ENCODE measurements around the gene DNAH14.
"Not testable (repeated sequence)": the region's sequence is repeated elsewhere in the genome, so short reads cannot be mapped to it uniquely, and the experiment has no call there.

The DNAH14 gene

DNA sequence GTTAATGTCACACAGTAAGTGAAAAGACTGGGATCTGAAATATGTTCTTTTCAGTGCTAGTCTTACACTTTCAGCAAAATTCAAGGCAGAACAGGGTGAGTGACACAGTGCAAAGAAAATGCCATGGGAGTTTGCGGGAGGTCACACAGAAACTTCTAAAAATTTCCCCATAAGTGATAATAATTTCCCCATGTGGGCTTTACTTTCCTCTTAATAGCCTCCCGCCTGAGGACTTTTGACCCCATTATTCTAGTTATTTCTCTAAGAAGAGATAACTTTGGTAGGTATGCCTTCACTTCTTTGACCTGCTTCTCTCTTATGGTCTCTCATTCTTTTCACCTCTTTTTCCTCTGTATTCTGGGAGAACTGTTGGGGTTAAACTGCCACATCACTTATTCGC, 8.1 kb upstream of the DNAH14 start:
- H3K4me3 ChIP-seq = no peak overlapping the region
- H3K36me3 ChIP-seq = no peaks in the 10 kb centered on the region
- no peaks in the 10 kb centered on the region for H3K9me3 ChIP-seq
- no peak overlapping the region for H3K4me2 ChIP-seq
- no peak overlapping the region for H3K27ac ChIP-seq
- no peak overlapping the region for H3K9ac ChIP-seq
- no peaks in the 10 kb centered on the region for H3K4me1 ChIP-seq
- H4K20me1 ChIP-seq = no peaks in the 10 kb centered on the region
- H3K27me3 ChIP-seq = no peaks in the 10 kb centered on the region
- TF ChIP-seq Cebpa-rat (IDR thresholded peaks at IDR 0.05) = no peak

DNA sequence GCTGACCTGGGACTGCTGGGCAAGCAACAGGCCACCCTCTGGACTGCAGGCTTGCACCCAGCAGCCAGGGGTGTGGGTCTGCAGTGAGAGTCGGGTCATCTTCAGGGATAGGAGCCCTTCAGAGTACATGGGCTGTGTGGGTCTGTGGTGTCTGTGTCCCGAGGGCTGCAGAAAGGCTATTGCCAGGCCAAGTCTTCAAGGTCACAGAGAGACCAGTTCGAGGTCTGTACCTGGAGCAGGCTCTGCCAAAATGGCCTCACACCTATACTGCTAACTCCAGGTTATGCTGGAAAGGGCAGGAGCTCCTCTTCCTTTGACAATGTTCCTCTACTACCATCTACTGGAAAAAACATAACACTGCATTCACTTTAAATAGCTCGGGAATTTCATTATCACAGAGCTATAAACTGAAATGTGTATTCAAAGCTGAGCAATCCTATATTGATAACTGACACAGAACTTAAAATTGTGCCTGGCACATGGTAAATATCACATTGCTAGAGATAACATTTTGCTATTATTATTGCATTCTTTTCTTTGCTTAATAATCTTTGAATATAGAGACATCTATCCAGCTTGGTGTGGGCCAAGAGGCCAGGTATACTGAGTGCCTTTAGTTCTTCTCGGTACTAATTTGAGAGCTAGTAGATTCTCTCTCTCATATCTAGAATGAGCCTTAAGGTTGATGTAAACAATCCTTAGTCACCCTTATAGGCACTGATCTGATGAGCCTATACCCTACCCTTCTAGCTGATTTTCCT, 6.9 kb upstream of the DNAH14 start:
- no peak overlapping the region for H3K9ac ChIP-seq
- no peaks in the 10 kb centered on the region for H3K4me1 ChIP-seq
- no peaks in the 10 kb centered on the region for H3K36me3 ChIP-seq
- H3K9me3 ChIP-seq = no peaks in the 10 kb centered on the region
- no peak overlapping the region for H3K27ac ChIP-seq
- no peak overlapping the region for H3K4me3 ChIP-seq
- H4K20me1 ChIP-seq = no peaks in the 10 kb centered on the region
- no peak for TF ChIP-seq Cebpa-rat (IDR thresholded peaks at IDR 0.05)
- no peaks in the 10 kb centered on the region for H3K27me3 ChIP-seq
- no peak overlapping the region for H3K4me2 ChIP-seq

DNA sequence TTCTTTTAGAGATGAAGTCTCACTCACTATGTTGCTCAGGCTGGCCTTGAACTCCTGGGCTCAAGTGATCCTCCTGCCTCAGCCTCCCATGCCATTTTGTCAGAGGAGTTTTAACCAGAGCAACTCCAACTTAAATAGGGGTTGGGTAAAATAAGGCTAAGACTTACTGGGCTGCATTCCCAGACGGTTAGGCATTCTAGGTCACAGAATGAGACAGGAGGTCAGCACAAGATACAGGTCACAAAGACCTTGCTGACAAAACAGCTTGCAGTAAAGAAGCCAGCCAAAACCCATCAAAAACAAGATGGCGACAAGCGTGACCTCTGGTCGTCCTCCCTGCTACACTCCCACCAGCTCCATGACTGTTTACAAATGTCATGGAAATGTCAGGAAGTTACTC, 5.7 kb upstream of the DNAH14 start:
- H3K4me2 ChIP-seq = no peak overlapping the region
- H3K4me3 ChIP-seq = no peak overlapping the region
- no peaks in the 10 kb centered on the region for H3K4me1 ChIP-seq
- no peak overlapping the region for H3K27ac ChIP-seq
- H3K9me3 ChIP-seq = no peaks in the 10 kb centered on the region
- no peak for TF ChIP-seq Cebpa-rat (IDR thresholded peaks at IDR 0.05)
- no peak overlapping the region for H3K9ac ChIP-seq
- no peaks in the 10 kb centered on the region for H4K20me1 ChIP-seq
- no peaks in the 10 kb centered on the region for H3K36me3 ChIP-seq
- H3K27me3 ChIP-seq = no peaks in the 10 kb centered on the region

DNA sequence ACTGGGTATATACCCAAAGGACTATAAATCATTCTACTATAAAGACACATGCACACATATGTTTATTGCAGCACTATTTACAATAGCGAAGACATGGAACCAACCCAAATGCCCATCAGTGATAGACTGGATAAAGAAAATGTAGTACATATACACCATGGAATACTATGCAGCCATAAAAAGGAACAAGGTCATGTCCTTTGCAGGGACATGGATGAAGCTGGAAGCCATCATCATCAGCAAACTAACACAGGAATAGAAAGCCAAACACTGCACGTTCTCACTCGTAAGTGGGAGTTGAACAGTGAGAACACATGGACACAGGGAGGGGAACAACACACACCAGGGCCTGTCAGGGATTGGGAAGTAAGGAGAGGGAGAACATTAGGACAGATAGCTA, 1.8 kb upstream of the DNAH14 start:
- not testable (repeated sequence) for H3K27me3 ChIP-seq, H3K4me1 ChIP-seq, H4K20me1 ChIP-seq, H3K4me2 ChIP-seq, H3K27ac ChIP-seq, H3K36me3 ChIP-seq, H3K4me3 ChIP-seq, H3K9ac ChIP-seq
- H3K9me3 ChIP-seq = peaks cover 19% of the 10 kb centered on the region

DNA sequence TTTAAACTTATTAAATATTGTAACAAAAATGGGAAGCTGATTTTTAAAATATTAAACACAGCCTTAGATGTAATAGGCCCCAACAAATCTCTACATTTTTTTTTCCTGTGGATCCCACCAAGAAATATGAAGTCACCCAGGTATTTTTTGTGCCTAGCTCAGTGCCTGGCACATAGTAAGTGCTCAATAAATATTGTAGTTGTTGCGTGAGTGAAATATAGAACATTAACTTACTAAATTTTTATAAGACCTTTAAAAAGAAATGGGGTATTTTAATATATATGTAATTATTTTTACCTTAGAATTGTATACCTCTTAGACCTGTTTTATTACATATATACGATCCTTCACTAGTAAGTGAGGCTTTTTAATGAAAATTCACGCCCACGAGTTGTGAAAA, 569 bp upstream of the DNAH14 start:
- Histone ChIP-seq H3K9ac (no peak overlapping the region), H3K4me2 (no peak overlapping the region), H3K4me1 (no peaks in the 10 kb centered on the region), H3K27me3 (no peaks in the 10 kb centered on the region), H3K9me3 (peaks cover 31% of the 10 kb centered on the region), H3K4me3 (no peak overlapping the region), H4K20me1 (no peaks in the 10 kb centered on the region), H3K27ac (no peak overlapping the region), H3K36me3 (no peaks in the 10 kb centered on the region)
- no peak for TF ChIP-seq Cebpa-rat (IDR thresholded peaks at IDR 0.05)

DNA sequence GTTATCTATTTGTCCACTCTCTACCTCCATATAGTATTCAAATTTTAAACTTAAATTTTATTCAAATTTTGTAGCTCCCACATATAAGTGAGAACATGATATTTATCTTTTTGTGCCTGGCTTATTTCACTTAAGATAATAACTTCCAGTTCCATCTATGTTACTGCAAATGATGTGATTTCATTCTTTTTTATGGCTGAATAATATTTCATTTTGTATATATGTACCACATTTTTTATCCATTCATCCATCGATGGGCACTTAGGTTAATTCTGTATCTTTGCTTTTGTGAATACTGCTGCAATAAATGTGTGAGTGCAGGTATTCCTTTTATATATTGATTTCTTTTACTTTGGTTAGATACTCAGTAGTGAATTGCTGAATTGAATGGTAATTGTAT, 2.1 kb downstream of the DNAH14 start:
- no peaks in the 10 kb centered on the region for H4K20me1 ChIP-seq
- H3K27me3 ChIP-seq = no peaks in the 10 kb centered on the region
- H3K9ac ChIP-seq = no peak overlapping the region
- H3K27ac ChIP-seq = no peak overlapping the region
- TF ChIP-seq Cebpa-rat (IDR thresholded peaks at IDR 0.05) = no peak
- peaks cover 44% of the 10 kb centered on the region for H3K9me3 ChIP-seq
- no peak overlapping the region for H3K4me3 ChIP-seq
- H3K4me1 ChIP-seq = no peaks in the 10 kb centered on the region
- no peak overlapping the region for H3K4me2 ChIP-seq
- no peaks in the 10 kb centered on the region for H3K36me3 ChIP-seq

DNA sequence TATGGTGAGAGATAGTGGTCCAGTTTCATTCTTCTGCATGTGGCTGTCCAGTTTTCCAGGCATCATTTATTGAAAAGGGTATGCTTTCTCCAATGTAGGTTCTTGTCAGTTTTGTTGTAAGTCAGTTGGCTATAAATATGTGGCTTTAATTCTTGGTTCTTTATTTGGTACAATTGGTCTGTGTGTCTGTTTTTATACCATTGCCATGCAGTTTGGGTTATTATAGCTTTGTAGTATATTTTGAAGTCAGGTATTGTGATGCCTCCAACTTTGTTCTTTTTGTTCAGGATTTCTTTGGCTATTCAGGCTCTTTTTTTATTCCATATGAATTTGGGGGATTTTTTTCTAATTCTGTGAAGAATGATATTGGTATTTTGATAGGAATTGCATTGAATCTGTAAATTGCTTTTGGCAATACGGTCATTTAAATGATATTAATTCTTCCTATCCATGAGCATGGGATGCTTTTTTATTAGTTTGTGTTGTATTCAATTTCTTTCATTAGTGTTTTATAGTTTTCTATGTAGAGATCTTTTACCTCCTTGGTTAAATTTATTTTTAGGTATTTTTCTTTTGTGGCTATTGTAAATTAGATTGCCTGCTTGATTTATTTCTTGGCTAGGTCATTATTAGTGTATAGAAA, 3.3 kb downstream of the DNAH14 start:
- Histone ChIP-seq H3K4me3 (no peak overlapping the region), H3K36me3 (no peaks in the 10 kb centered on the region), H3K4me2 (no peak overlapping the region), H3K27me3 (no peaks in the 10 kb centered on the region), H3K27ac (no peak overlapping the region), H3K9ac (no peak overlapping the region), H3K9me3 (peaks cover 44% of the 10 kb centered on the region), H3K4me1 (no peaks in the 10 kb centered on the region), H4K20me1 (no peaks in the 10 kb centered on the region)
- no peak for TF ChIP-seq Cebpa-rat (IDR thresholded peaks at IDR 0.05)

DNA sequence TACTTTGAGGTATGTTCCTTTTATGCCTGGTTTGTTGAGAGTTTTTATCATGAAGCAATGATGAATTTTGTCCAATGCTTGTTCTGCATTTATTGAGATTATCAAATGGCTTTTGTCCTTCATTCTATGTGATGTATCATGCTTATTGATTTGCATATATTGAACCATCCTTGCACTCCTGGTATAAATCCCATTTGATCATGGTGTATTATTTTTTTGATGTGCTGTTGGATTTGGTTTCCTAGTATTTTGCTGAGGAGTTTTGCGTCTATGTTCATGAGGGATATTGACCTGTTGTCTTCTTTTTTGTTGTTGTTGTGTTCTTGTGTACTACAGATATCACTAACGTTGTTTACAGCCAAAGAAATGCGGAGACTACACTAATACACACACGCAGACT, 4.1 kb downstream of the DNAH14 start:
- Histone ChIP-seq H4K20me1 (no peaks in the 10 kb centered on the region), H3K9me3 (peaks cover 46% of the 10 kb centered on the region), H3K4me3 (no peak overlapping the region), H3K4me1 (no peaks in the 10 kb centered on the region), H3K4me2 (no peak overlapping the region), H3K36me3 (no peaks in the 10 kb centered on the region), H3K27ac (no peak overlapping the region), H3K27me3 (no peaks in the 10 kb centered on the region), H3K9ac (no peak overlapping the region)
- TF ChIP-seq Cebpa-rat (IDR thresholded peaks at IDR 0.05) = no peak

DNA sequence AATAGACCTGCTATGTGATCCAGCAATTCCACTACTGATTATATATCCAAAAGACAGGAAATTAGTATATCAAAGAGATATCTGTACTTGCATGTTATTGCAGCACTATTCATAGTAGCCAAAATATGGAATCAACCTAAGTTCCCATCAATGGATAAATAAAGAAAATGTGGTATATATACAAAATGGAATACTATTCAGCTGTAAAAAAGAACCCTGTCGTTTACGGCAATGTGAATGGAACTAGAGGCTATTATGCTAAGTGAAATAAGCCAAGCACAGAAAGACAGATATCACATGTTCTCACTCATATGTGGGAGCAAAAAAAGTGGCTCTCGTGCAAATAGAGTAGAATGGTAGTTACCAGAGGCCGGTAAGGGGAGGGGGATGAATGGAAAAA, 9.2 kb downstream of the DNAH14 start:
- Histone ChIP-seq H3K27ac (no peak overlapping the region), H3K9me3 (peaks cover 21% of the 10 kb centered on the region), H3K4me3 (no peak overlapping the region), H4K20me1 (no peaks in the 10 kb centered on the region), H3K27me3 (no peaks in the 10 kb centered on the region), H3K36me3 (no peaks in the 10 kb centered on the region), H3K9ac (no peak overlapping the region), H3K4me1 (no peaks in the 10 kb centered on the region), H3K4me2 (no peak overlapping the region)
- no peak for TF ChIP-seq Cebpa-rat (IDR thresholded peaks at IDR 0.05)

DNA sequence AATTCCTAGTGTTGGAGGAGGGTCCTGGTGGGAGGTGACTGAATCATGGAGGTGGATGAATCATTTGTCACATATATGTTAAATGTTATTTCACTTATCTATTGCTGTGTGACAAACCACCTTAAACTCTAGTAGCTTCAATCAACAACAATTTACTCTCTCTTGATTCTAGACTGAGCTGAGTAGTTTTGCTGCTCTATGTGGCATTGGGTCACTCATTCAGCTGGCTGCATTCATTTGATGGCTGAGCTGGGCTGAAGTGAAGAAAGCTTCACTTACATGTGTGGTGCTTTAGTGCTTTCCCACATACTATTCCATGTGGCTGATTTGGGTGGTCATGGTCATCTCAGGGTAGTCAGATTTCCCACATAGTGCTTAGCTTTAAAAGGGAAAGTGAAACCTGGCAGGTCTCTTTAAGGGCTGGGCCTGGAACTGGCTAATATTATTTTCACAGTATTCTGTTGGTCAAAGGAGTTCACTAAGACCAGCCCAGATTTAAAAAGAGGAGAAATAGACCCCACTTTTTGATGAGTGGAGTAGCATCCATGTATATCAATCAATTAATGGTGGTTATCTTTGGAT, 10.5 kb downstream of the DNAH14 start:
- H3K9me3 ChIP-seq = peaks cover 10% of the 10 kb centered on the region
- H3K27ac ChIP-seq = no peak overlapping the region
- H3K27me3 ChIP-seq = no peaks in the 10 kb centered on the region
- no peak overlapping the region for H3K4me2 ChIP-seq
- no peaks in the 10 kb centered on the region for H4K20me1 ChIP-seq
- TF ChIP-seq Cebpa-rat (IDR thresholded peaks at IDR 0.05) = no peak
- no peak overlapping the region for H3K9ac ChIP-seq
- H3K4me1 ChIP-seq = no peaks in the 10 kb centered on the region
- H3K36me3 ChIP-seq = no peaks in the 10 kb centered on the region
- no peak overlapping the region for H3K4me3 ChIP-seq

DNA sequence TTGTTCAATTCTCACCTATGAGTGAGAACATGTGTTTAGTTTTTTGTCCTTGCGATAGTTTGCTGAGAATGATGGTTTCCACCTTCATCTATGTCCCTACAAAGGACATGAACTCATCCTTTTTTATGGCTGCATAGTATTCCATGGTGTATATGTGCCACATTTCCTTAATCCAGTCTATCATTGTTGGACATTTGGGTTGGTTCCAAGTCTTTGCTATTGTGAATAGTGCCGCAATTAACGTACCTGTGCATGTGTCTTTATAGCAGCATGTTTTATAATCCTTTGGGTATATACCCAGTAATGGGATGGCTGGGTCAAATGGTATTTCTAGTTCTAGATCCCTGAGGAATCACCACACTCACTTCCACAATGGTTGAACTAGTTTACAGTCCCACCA, 11.3 kb downstream of the DNAH14 start:
- H3K27me3 ChIP-seq, H3K4me1 ChIP-seq, H3K4me2 ChIP-seq, H3K9me3 ChIP-seq, H3K36me3 ChIP-seq, H3K4me3 ChIP-seq, H3K9ac ChIP-seq, H4K20me1 ChIP-seq, H3K27ac ChIP-seq: not testable (repeated sequence)

DNA sequence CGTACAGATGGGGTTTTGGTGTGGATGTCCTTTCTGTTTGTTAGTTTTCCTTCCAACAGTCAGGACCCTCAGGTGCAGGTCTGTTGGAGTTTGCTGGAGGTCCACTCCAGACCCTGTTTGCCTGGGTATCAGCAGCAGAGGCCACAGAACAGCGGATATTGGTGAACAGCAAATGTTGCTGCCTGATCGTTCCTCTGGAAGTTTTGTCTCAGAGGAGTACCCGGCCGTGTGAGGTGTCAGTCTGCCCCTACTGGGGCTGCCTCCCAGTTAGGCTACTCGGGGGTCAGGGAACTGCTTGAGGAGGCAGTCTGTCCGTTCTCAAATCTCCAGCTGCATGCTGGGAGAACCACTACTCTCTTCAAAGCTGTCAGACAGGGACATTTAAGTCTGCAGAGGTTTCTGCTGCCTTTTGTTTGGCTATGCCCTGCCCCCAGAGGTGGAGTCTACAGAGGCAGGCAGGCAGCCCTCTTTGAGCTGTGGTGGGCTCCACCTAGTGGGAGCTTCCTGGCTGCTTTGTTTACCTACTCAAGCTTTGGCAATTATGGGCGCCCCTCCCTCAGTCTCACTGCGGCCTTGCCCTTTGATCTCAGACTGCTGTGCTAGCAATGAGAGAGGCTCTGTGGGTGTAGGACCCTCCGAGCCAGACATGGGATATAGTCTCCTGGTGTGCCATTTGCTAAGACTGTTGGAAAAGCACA, 16.3 kb downstream of the DNAH14 start:
- H3K27me3 ChIP-seq, H3K27ac ChIP-seq, H3K4me3 ChIP-seq, H3K9me3 ChIP-seq, H3K36me3 ChIP-seq, H4K20me1 ChIP-seq, H3K4me1 ChIP-seq, H3K9ac ChIP-seq, H3K4me2 ChIP-seq: not testable (repeated sequence)

DNA sequence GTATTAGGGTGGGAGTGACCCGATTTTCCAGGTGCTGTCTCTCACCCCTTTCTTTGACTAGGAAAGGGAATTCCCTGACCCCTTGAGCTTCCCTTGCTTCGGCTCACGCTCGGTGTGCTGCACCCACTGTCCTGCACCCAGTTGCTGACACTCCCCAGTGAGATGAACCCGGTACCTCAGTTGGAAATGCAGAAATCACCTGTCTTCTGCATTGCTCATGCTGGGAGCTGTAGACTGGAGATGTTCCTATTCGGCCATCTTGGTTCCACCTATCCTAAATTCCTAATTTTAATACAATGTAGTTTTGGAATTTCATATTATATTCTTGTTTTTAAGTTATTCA, 16.8 kb downstream of the DNAH14 start:
- H3K4me3 ChIP-seq, H3K9me3 ChIP-seq, H3K9ac ChIP-seq, H3K36me3 ChIP-seq, H3K27me3 ChIP-seq, H4K20me1 ChIP-seq, H3K4me2 ChIP-seq, H3K27ac ChIP-seq, H3K4me1 ChIP-seq: not testable (repeated sequence)
